ENCODE measurements around the gene ERVK3-1.
"Not testable (repeated sequence)": the region's sequence is repeated elsewhere in the genome, so short reads cannot be mapped to it uniquely, and the experiment has no call there.

Gene ERVK3-1, protein sequence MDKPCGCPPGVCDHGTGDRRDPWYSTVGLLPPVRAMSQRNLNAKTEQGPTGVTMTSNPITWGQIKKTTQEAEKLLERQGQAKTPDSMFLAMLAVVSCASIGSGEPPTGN

DNA sequence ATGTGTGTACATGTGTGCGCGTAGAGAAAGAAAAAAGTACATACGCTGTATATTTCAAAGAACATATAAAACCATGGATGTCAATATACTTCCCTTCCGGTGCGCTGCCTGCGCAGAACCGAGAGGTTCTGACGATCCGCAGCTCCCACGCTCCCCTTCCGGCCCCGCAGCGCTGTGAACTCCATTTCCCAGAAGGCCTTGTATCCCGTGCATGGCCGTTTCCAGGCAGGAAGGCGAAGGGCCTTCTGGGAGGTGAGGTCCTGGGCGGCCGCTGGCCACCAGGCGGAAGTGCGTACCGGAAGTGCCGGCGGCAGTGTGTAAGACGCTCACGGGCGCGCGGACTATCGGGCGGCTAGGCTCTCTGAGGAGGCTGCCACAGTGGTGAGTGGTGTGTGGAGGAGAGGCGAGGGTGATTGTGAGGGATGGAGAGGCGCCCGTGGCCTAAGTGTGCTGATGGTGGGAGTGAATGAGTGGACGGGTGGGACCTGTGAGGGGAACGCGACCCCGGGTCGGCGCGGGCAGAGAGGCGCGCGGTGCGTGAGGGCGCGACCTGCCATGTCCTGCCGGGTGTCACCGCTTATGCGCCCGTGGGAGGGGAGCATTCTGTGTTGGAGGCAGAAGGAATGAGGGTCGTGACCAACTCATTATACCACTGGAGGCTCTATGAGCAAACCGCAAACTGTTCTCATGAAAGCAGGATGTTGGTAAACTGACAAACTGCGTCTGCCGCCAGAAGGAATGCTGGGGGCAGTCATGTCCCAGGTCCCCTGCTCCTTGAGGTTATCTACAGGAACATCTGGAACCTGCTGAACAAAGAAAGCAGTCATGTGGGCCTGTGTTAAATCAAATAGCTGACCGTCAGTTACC is at the start of gene ERVK3-1:
Gene ERVK3-1, plus strand, starts transcription at position 313 of the 867 bp plus-strand sequence. CDS start 6,792 bp downstream, outside the sequence.
- peak; percentile 96 to 97 for DNase-seq

DNA sequence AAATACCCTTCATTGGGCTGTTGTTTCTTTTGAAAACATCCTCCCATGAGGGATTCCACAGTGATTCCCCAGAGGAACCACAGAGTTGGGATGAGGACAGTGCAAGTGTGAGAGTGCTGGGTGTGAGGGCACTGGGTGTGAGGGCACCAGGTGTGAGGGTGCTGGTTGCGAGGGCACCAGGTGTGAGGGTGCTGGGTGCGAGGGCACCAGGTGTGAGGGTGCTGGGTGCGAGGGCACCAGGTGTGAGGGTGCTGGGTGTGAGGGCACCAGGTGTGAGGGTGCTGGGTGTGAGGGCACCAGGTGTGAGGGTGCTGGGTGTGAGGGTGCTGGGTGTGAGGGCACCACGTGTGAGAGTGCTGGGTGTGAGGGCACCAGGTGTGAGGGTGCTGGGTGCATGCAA is 46.9 kb upstream of the ERVK3-1 start:
- not testable (repeated sequence) for DNase-seq

DNA sequence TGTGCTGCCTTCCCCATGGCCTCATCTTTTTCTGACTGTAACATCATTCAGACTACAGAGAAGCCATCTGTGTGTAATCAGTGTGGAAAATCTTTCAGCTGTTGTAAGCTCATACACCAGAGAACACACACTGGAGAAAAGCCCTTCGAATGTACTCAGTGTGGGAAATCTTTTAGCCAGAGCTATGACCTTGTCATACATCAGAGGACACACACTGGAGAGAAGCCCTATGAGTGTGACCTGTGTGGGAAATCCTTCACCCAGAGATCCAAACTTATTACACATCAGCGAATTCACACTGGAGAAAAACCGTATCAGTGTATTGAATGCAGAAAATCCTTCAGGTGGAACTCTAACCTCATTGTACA is 43.6 kb upstream of the ERVK3-1 start:
- DNase-seq: no peak

DNA sequence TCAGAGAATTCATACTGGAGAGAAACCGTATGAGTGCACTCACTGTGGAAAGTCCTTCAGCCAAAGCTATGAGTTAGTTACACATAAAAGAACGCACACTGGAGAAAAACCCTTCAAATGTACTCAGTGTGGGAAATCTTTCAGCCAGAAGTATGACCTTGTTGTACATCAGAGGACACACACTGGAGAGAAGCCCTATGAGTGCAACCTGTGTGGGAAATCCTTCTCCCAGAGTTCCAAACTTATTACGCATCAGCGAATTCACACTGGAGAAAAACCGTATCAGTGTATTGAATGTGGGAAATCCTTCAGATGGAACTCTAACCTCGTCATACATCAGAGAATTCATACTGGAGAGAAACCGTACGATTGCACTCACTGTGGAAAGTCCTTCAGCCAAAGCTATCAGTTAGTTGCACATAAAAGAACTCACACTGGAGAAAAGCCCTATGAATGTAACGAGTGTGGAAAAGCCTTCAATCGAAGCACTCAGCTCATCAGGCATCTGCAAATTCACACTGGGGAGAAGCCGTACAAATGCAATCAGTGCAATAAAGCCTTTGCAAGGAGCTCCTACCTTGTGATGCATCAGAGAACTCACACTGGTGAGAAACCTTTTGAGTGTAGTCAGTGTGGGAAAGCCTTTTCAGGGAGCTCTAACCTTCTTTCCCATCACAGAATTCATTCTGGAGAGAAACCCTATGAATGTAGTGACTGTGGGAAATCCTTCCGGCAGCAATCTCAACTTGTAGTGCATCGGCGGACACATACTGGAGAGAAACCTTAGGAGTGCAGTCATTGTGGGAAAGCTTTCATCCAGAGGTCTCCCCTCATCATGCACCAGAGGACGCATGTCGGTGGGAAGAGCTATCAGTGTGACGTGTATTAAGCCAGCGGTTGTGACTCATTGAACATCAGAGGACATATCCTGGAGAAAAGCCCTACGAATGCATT is 42.9 kb upstream of the ERVK3-1 start:
- DNase-seq: no peak

DNA sequence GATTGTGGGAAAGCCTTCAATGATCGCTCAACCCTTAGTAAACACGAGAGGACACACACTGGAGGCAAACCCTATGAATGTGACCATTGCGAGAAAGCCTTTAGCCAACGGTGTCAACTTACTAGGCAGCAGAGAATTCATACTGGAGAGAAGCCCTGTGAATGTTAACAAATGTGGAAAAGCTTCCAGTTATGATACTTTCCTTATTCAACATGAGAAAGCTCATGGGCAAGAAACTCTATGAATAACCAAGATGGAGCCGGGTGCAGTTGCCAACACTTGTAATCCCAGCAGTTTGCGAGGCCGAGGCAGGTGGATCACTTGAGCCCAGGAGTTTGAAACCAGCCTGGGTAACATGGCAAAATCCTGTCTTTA is 42.3 kb upstream of the ERVK3-1 start:
- DNase-seq: no peak

DNA sequence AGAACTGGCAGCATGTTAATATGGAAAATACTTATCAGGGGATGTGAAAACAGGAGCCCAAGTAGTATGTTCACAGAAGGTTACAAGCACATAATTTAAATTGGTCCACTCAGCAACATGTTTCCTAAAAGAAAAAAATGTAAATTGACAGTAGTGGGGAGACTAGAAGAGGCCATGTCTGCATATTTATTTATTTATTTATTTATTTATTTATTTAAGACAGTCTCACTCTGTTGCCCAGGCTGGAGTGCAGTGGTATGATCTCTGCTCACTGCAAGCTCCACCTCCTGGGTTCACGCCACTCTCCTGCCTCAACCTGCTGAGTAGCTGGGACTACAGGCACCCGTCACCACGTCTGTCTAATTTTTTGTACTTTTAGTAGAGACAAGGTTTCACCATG is 40.1 kb upstream of the ERVK3-1 start:
- DNase-seq: no peak

DNA sequence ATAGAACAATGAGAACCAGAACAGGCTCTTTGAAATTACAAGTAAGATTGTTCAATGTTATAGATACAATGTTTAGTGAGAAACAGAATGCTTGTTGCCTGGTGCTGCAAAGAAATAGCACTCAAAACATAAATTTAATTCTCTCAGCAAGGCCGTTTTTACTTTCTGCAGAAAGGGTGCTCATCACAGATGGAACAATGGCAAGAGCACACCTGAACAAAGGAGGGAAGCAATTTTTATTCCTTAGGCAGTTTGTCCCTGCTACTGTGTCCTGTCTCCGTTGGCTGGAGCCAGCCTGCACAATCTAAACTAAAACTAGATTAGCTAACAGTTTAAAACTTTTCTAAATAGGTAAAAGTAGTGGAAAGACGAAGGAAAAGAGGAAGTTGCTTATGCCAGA is 36.8 kb upstream of the ERVK3-1 start:
- no peak for DNase-seq

DNA sequence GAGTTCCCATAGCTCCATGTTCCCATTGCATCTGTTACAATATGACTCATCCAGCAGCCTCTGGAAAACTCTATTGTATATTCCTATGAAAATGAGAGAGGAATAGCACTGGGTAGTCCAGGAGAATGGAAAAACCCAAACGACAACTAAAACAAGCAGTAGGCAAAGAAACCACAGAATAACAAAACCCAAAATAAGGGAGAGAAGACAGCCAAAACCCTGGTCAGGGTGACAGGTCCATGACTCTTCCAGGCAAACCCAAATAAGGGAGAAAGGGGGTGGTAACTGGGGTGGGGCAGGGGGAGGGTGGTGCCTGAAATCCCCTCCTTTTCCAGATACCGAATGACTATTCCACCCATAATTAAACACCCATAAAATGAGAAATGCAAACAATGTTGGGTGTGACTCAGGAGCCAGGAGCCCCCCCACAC is 30.4 kb upstream of the ERVK3-1 start:
- DNase-seq: no peak

DNA sequence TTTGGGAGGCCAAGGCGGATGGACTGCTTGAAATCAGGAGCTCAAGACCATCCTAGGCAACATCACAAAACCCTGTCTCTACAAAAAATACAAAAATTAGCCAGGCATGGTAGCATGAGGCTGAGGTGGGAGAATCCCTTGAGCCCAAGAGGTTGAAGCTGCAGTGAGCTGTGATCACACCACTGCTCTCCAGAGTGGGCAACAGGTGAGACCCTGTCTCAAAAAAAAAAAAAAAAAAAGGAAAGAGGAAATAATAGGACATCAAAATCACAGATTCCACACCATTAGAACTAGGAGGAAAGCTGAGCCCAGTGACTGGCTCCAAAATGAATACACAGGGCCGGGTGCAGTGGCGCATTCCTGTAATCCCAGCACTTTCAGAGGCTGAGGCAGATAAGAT is 29.6 kb upstream of the ERVK3-1 start:
- DNase-seq: no peak

DNA sequence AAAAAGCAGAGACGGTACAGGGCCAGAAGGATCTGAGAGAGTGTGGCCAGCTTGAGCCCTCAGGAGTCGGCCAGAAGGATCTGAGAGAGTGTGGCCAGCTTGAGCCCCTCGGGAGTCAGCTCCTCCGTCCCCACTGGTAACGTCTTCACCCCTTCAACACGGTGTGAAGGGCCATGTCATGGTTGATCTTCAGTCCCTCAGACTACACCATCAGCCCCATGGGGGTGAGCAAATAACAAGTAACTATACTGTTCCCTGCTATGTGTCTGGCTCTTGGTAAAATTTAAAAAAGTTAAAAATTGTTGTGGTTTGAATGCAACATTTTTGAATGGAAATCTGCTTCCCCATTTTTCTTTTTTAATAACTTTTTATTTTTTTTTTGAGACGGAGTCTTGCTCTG is 28.0 kb upstream of the ERVK3-1 start:
- DNase-seq: no peak

DNA sequence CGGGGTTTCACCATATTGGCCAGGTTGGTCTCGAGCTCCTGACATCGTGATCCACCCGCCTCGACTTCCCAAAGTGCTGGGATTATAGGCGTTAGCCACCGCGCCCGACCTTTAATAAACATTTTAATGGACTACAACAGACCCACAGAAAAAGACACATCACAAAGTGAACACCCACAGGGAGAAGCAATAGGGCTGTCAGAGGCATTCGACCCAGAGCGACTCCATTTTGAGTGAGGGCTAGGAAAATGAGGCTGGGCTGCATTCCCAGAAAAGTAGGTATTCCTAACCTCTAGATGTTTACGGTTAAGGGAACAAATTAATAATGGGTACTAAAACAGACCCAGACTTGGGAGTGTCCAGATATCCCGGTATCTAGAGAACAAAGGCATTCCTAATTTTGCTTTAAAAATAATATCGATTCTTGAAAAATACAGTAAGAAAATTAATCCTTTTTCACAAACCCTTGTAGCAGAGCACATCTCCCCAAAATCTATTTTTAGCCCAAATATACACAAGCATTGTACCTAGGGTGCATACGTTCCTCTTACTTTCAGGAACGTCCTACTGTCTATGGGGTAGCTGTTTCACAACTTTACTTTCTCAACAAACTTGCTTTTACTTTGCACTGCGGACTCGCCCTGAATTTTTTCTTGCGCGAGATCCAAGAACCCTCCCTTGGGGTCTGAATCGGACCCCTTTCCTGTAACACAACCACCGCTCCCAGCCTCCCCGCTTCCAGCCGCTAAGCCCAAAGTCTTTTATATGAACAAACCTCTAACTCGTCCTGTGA is 27.2 kb upstream of the ERVK3-1 start:
- DNase-seq: no peak

DNA sequence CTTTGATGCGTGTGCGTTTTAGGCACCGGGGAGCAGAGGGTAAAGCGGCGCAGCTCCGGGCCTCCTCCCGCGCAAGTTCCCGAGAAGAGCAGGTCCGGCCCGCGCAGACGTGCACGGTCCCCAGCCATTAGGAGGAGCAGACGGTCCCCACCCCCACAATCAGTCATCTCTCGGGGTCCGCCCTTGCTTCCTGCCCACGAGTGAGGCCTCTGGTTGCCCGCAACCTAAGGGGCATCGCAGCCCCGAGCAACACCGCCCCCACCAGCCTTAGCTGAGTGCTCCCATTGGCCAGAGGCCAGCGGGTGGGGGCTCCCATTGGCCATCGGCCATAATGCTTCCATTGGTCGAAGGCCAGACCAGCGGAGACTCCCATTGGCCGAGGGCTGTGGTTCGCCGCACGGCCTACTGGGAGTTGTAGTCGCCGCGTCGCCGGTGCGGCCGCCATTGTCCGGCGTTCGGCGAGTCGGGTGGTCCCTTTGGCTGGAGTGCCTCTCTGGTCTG is 26.6 kb upstream of the ERVK3-1 start, which contains the start of gene ZNF8:
Gene ZNF8, plus strand, starts transcription at position 415 of the 501 bp plus-strand sequence. CDS start 127 bp downstream, outside the sequence.
- DNase-seq: peak; percentile 97 to 98

DNA sequence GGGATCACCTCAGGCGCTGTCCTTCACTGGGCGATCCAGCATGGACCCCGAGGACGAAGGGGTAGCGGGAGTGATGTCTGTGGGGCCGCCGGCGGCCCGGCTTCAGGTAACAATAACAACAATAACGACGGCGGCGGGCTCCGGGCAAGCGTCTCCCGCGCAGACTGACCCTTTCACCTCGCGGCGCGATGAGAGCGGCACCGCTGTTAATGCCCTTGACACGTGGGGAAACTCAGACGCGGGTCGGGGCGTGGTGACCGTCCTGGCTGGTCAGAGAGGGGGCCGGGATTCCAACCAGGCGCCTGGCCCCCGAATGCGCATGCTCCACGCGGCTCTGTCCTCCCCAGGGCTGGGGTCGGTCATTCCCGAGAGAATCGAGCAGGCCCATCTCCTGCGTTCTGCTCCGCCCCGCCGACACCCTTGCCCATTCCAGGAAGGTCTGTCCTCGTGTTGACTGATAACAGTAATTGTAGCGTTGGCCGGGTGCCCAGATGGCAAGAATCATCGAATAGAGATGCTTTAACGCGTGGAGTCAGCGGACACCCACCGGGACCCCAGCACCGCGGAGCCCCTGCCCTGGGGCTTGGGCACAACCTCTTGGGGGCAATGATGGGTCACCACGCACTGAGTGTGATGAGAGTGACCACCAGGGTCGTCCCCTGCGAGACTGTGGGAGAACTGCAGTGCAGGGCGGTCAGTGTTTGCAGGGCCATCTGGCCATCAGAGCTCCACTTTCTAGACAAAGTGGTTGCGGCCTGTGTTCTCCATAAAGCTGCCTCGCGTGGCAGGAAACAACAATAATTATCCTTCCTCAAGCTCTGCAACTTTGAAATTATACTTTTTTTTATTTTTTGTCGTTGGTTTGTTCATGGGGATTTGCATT is 25.9 kb upstream of the ERVK3-1 start:
- peak; percentile 20 to 29 for DNase-seq

DNA sequence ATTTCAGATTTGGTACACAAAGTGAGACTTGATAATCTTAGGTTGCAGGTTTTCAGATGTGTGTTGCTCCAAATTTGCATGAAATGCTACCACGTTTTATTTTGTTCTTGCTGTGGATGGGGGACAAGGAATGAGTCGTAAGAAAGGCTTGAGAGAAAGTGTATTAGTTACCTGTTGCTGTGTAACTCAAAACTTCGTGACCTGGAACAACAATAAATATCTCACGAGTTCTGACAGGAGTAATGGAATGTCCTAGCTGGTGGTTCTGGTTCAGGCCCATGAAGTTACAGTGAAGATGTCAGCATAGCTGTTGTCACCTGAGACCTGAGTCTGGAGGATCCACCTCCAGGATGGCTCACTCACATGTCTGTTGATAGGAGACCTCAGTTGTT is 25.3 kb upstream of the ERVK3-1 start:
- DNase-seq: no peak

DNA sequence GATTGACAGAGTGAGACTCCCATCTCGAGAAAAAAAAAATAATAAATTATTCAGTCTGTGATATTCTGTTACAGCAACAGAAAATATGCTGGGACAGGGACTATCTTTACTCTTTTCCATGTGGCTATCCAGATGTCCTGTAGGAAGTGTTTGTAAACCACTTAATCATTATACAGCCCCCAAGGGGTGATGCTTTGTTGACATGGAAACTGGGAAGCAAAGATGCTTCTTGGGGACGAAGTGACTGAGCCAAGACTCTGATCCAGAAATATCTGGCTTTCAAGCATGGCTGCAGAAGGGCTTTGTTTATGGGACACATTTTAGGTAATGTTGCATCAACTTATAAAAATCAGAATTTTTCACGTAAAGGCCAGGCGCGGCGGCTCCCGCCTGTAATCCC is 21.0 kb upstream of the ERVK3-1 start:
- no peak for DNase-seq

DNA sequence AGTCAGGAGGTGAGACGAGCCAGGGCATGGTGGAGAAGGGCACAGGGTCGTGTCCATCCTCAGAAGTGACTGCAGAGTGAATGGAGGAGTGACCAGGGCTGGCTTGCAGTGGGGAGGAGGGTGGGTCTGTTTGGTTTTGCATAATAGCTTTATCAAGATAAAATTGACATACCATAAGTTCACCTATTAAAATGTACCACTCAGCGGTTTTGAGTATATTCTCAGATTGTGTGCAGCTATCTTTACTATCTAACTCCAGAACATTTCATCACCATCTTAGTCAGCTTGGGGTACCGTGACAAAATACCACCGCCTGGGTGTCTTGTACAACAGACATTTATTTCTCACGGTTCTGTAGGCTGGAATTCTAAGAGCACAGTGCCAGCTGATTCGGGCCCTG is 13.2 kb upstream of the ERVK3-1 start:
- no peak for DNase-seq

DNA sequence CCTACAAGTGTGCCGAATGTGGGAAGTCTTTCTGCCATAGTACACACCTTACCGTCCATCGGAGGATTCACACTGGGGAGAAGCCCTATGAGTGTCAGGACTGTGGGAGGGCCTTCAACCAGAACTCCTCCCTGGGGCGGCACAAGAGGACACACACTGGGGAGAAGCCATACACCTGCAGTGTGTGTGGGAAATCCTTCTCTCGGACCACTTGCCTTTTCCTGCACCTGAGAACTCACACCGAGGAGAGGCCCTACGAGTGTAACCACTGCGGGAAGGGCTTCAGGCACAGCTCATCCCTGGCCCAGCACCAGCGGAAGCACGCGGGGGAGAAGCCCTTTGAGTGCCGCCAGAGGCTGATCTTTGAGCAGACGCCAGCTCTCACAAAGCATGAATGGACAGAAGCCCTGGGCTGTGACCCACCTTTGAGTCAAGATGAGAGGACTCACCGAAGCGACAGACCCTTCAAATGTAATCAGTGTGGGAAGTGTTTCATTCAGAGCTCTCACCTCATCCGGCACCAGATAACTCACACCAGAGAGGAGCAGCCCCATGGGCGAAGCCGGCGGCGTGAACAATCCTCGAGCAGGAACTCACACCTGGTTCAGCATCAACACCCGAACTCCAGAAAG is 10.3 kb upstream of the ERVK3-1 start:
- DNase-seq: no peak

DNA sequence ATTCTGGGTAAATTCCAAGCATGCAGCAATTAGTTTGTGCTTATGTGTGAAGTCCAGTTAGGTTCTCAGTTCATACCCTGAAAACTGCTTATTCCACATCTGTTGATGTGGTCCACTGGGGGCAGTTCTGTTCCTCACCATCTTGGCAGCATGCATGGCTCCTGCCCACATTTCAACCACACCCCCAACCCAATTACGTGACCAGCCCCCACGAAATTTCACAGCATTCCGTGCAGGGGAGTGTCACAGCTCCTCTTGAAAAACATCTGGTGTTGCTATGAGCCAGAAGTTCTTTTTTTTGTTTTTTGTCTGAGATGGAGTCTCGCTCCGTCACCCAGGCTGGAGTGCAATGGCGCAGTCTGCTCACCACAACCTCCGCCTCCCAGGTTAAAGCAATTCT is 9.1 kb upstream of the ERVK3-1 start:
- no peak for DNase-seq

DNA sequence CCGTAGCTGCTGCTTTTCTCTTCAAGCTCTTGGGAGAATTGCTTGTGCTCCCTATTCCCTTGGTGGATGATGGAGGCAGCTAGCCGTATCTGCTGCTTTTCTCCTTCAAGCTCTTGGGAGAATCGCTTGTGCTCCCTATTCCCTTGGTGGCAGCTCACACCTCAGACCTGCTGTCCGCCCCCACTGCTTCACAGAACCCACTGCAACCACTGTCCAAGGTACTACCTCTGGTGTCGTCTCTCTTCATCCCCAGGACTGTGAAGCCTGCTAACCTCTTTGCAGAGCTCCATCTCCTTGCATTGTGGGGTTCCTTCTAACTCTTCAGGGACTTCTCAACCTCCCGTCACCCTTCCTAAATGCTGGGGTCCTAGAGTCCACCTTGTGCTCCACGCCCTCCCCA is 4.6 kb upstream of the ERVK3-1 start:
- DNase-seq: no peak

DNA sequence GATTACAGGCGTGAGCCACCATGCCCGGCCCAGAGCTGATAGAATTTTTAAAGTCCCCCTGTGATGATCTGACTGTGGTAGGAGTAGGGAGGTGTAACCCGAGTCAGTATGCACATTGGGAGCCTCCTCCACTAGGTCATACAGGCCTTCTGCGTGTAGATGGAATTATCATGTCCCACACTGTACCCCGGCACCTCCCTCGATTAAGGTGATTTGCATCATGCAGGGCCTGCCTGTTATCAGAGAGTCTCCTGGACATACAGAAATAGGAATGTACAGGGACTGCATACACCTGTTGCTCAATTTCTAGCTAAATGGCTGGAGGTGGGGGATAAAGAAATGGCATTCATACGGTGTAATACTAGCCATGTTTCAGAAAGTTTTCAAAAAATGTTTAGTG is 922 bp upstream of the ERVK3-1 start:
- no peak for DNase-seq

DNA sequence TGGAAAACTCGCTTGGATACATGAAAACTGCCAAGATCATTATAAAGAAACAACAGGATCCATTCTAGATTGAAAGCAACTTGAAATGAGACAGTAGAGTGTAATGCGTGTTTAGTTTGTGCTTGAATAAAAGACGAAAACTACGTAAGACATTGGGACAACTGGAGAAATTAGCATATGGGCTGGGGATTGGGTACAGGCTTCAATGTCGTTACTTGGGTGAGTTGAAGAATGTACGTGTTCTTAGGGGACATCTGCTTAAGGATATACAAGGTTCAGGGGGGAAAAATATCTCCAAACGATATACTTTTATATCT is 471 bp upstream of the ERVK3-1 start:
- DNase-seq: no peak
